ENCODE measurements around the gene TTLL1.
A peak's percentile ranks its signal among the peaks of the same experiment; 100 is the strongest.
"Not testable (repeated sequence)": the region's sequence is repeated elsewhere in the genome, so short reads cannot be mapped to it uniquely, and the experiment has no call there.

The TTLL1 gene

GRCh38 chr22:43109921-43110443, 20.8 kb upstream of the TTLL1 start:
- DNase-seq: no peak

DNA sequence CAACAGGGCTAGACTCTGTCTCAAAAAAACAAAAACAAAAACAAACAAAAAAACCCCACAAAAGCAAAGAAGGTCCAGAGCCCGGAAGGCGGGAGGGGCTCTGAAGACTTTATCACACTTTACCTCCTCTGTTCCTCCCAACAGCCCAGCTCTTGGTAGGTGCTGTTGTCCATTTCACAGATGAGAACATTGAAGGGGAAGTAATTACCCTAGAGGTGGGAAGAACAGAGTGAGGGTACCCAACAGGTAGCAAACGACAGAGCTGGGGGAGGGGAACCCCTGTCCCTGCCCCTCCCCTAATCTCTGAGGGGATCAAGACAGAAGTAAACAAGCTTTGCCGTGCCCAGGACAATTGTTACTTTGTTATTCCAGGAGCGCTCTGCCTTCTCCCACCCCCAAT, 20.3 kb upstream of the TTLL1 start:
- DNase-seq: no peak

GRCh38 chr22:43106302-43106701, 17.1 kb upstream of the TTLL1 start:
- no peak for DNase-seq

- DNase-seq: not testable (repeated sequence)
Observed at GRCh38 chr22:43104950-43105349, 15.8 kb upstream of the TTLL1 start.

DNA sequence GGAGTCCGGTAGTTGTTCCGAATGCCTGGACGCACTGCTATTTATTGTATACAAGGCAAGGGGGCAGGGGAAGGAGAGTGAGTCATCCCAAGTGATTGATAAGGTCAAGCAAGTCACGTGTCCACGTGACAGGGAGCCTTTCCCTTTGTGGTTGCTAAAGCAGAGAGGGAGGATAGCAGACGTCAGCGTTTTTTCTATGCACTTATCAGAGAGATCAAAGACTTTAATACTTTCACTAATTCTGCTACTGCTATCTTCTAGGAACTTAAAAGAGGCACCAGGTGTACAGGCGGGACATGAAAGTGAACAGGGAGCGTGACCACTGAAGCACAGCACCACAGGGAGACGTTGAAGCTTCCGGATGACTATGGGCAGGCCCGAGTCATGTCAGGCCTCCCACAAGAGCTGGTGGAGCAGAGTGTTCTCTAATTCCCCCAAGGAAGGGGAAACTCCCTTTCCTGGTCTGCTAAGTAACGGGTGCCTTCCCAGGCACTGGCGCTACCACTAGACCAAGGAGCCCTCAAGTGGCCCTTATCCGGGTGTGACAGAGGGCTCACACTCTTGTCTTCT, 14.9 kb upstream of the TTLL1 start:
- peak; percentile 21 for DNase-seq

DNA sequence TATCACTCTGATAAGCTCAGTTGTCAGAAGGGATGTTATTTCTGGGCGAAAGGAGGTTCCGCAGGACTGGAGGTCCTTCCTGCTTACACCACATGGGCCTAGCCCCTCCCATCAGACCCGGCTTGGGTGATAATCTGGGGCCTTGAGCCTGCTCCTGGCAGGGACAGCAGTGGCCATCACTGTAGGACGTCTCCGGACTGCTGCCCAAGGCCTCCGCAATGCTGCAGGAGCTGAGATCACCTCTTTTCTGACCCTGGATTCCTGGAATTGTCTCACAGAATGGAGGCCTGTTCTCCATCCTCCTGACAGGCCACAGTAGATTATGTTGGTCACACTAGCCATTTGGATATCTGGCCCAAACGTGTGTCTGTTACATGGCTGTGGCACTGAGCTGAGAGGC, 12.1 kb upstream of the TTLL1 start:
- DNase-seq: no peak

DNA sequence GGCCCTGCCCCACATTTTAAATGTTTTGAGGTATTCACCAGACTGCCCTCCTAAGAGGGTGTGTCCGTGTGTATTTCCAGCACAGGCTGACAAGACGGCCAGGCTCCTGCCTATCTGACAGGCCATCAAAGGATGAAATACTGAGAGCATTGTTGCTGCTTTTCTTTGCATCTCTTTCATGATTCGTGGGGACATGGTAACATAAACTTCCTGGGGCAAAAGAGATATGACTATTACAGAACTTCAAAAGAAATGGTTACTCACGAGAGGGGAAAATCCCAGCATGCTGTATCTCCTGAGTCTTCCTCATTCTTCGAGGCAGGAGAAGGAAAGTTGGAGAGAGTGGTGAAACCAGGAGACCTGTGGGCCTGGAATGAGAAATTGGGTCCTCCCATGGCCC, 11.0 kb upstream of the TTLL1 start:
- no peak for DNase-seq

GRCh38 chr22:43099095-43099494, 9.9 kb upstream of the TTLL1 start:
- DNase-seq: no peak

- DNase-seq: no peak
Observed at GRCh38 chr22:43098356-43098755, 9.2 kb upstream of the TTLL1 start.

- DNase-seq: no peak
Observed at GRCh38 chr22:43096420-43096819, 7.2 kb upstream of the TTLL1 start.

DNA sequence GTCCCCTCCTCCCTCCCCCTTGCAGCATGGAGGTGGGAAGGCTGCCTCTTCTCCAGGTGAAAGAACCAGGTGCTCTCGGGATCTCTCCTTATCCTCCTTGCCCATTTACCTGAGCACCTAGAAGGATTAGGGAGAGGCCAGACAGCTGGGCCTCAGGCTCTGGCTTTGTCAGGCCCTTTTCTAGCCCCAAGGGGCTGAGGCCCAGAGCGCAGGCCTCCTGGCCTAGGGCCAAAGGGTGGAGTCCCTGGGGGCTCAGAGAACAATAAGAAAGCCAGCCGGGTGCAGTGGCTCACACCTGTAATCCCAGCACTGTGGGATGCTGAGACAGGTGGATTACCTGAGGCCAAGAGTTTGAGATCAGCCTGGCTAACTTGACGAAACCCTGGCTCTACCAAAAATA, 5.4 kb upstream of the TTLL1 start:
- DNase-seq: no peak

DNA sequence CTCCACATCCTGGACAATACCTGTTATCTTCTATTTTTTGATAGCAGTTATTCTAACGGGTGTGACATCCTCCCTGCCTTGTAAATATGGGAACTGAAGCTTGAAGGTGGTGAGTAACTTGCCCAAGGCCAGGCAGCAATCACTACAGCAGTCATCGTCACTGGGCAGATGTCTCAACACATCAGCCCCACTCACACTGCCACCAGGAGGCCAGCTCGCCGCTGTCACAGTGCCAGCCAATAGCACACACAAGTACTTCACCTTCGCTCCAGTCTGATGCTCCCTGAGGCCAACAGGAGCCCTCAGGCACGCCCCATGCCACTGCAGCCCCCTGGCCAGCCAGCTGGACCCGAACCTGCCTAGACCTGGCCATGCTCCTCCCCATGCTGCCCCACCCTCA, 4.9 kb upstream of the TTLL1 start:
- DNase-seq: no peak

- no peak for DNase-seq
Observed at GRCh38 chr22:43092085-43092484, 2.9 kb upstream of the TTLL1 start.

DNA sequence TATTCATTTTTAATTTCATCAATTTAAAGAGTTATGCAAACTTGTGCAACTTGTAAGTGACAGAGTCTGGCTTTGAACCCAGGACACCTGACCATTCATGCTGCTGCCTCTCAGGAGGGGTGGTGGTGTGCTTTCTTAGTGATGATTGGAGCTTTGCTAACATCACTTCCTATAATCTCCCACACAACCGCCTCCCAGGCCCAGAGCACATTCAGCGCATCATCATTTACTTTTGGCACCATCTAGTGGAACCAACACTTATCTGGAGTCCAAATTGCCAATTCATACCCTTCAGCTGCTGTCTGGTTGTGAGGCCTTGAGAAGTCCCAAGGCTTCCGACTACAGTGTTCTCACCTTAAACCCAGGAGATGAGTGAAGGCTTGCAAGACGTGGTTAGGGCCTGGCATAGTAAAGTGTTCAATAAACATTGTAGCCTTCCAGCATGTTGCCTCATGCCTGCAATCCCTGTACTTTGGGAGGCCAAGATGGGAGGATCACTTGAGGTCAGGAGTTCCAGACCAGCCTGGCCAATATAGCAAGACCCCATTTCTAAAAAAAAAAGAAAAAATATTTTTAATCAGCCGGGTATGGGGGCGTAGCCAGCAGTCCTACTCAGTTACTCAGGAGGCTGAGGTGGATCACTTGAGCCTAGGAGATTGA, 1.1 kb upstream of the TTLL1 start:
- peak; percentile 89 for DNase-seq

DNA sequence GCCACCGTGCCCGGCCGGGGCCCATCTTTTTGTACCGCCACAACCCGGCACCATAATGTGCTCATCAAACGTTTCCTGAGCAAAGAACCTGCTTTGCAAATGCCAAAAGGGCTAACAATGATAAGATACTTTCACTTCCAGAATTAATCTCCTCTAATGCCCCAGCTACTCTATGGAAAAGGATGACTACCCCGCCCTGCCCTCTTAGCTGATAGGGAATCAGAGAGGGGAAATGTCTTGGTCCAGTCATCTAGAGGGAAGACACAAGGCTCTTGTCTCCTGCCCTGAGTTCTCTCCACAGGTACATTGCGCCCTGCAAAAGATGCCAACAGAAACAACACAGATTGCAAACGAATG, 586 bp downstream of the TTLL1 start:
- no peak for DNase-seq

DNA sequence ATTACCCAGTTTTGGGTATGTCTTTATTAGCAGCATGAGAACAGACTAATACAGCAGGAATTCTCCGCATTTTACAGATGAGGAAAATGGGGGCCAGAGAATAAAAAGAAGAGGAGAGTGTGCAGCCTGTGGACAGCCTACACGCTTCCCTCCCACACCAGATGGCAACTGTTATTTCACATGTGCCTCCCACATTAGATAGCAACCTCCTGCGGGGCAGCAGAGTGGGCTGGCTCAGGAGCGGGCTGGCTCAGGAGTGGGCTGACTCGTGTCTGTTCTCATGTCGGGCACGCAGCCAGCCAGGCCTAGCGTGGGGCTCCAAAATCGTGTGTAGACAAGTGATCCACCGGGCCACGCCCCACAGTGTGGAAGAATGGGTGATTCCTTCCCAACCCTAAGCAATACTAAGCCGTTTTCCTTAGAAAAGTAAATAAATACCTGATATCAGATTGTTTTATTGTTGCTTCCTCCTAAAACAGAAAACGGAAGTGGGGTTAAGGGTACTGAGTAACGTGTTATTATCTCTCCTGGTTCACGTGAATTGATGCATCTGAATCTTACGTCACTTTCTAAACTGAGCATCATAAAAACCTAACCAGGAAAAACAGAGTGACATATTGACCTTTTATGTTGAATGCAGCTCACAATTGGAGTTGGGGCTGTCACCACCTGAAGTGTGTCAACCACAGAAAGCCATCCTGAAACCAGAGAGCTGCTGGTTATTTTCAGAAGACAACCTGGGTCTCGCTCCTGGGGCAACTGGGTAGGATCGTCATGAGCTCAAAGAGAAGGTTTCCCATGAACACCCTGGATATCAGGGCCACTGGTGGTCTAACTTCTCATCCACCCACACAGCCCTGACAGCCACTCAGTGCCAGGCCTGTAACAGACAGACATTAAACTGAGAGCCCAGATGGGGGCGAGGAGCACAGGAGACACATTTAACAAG, 3.3 kb downstream of the TTLL1 start:
- DNase-seq: no peak

DNA sequence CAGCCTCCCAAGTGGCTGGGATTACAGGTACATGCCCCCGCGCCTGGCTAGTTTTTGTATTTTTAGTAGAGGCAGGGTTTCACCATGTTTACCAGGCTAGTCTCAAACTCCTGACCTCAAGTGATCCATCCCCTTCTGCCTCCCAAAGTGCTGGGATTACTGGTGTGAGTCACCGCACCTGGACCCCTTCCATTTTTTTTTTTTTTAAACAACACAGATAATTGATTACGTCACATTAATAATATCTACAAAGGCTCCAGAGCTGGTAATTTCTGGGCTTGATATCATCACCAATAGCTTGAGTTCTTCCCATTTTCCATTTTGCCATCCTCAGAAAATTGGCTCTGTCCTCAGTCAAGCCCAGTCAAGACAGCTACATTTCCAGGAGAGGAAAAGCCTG, 7.2 kb downstream of the TTLL1 start:
- peak; percentile 14 for DNase-seq

- DNase-seq: no peak
Observed at GRCh38 chr22:43080616-43081015, 8.6 kb downstream of the TTLL1 start.

DNA sequence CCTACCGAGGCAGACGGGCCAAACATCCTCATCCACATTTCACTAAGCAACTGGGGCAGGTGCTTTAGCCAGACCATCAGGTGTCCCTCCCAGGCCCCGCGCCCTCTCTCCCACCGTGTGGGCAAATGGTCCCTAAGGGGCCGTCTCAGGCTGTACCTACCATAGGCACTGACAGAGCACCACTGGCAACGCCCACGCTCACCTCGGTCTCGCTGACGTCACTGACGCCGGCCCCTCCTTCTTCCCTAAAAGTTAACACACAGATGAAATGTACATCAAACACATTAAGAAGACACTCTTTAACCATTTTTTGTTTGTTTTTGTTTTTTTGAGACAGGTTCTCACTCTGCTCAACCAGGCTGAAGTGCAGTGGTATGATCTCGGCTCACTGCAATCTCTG, 9.4 kb downstream of the TTLL1 start:
- DNase-seq: no peak

- no peak for DNase-seq
Observed at GRCh38 chr22:43078522-43078921, 10.7 kb downstream of the TTLL1 start.

DNA sequence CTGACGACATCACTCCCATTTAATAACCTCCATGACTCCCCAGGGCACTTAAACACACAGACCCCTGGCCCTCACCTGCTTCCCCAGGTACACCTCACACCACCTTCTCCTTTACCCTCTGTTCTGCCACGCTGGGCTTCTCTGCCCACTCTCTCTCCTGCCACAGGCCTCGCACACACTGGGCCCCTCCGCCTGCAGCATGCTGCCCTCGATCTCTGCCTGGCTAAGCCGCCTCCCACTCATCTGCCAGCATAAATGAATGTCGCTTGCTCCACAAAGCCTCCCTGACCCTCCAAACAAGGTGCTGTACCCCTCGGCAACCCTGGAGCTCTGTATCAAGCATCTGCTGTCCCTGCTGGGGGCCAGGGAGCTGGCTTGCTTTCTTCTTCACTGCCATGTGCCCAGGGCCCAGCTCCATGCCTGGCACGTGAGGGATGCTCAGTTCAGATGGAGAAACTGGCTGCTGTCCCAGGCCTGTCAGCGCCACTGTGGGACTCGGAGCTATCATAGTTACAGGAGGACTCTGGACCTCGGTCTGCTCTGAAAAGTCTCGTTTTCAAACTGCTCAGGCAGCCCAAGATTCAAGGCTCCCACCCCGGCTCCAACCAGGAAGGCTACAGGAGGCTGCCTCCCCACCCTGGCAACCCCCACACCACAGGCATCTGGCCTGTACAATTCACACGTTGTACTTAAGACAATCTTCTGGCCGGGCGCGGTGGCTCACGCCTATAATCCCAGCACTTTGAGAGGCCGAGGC, 11.9 kb downstream of the TTLL1 start:
- no peak for DNase-seq

- DNase-seq: peak; percentile 68
Observed at GRCh38 chr22:43066844-43067385, 22.3 kb downstream of the TTLL1 start.

- DNase-seq: no peak
Observed at GRCh38 chr22:43066134-43066533, 23.1 kb downstream of the TTLL1 start.

Data from fibroblast of skin of abdomen (primary cell).